ENCODE results near the gene PLLP. TPM values are rescaled to one million over a fixed set of nuclear protein-coding genes. Genes with fewer than 3 reads are reported as not detected.

PLLP gene
- polyA plus RNA-seq, 1 experiment, result 0.02 TPM

- H3K27me3 ChIP-seq (ENCODE audit: control insufficient read depth, insufficient read depth, low read length), result no peaks in the 10 kb centered on the region
- H3K4me3 ChIP-seq (ENCODE audit: low read depth, low read length), result no peak overlapping the region
- H3K36me3 ChIP-seq (ENCODE audit: control insufficient read depth, insufficient read depth, low read length), result no peaks in the 10 kb centered on the region
- no peak for DNase-seq (ENCODE audit: low read depth)
- ChIA-PET POLR2A (no interaction called here), CTCF (interaction anchor here (1.2 to 1.8 kb wide), 2 partner anchors 154 to 171 kb away, joined by 4 to 5 read pairs; no protein-coding TSS in a partner anchor)
- TF ChIP-seq, protein P1, sequence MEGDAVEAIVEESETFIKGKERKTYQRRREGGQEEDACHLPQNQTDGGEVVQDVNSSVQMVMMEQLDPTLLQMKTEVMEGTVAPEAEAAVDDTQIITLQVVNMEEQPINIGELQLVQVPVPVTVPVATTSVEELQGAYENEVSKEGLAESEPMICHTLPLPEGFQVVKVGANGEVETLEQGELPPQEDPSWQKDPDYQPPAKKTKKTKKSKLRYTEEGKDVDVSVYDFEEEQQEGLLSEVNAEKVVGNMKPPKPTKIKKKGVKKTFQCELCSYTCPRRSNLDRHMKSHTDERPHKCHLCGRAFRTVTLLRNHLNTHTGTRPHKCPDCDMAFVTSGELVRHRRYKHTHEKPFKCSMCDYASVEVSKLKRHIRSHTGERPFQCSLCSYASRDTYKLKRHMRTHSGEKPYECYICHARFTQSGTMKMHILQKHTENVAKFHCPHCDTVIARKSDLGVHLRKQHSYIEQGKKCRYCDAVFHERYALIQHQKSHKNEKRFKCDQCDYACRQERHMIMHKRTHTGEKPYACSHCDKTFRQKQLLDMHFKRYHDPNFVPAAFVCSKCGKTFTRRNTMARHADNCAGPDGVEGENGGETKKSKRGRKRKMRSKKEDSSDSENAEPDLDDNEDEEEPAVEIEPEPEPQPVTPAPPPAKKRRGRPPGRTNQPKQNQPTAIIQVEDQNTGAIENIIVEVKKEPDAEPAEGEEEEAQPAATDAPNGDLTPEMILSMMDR (IDR thresholded peaks at IDR 0.05; ENCODE audit: insufficient read depth, low read depth, low read length), result no peak
These were observed 21.5 kb downstream of the PLLP start for GRCh38 chr16:57262841-57263540.

DNA sequence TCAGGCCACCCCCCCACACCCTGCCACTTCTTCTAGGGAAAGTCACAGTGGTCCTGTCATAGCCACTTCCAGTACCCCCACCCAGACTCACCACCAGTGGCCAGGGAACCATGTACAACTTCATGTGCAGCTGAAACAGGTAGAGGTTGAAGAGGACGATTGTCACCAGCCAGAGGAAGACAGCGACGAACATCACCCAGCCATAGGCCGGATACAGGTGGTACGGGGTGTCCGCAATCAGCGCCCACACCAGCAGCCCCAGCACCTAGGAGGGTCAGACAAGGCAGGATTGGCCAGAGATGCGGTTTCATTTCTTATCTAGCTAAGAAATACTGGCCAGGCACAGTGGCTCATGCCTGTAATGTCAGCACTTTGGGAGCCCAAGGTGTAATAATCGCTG, 22.7 kb downstream of the PLLP start:
- Histone ChIP-seq H3K36me3 (ENCODE audit: control insufficient read depth, insufficient read depth, low read length) (no peaks in the 10 kb centered on the region), H3K4me3 (ENCODE audit: low read depth, low read length) (no peak overlapping the region), H3K27me3 (ENCODE audit: control insufficient read depth, insufficient read depth, low read length) (no peaks in the 10 kb centered on the region)
- TF ChIP-seq, protein P1 (IDR thresholded peaks at IDR 0.05; ENCODE audit: insufficient read depth, low read depth, low read length), result no peak
- CTCF ChIA-PET, result interaction anchor here (0.6 kb wide), 1 partner anchor 232 kb away, joined by 3 read pairs; no protein-coding TSS in a partner anchor
- no peak for DNase-seq (ENCODE audit: low read depth)
- POLR2A ChIA-PET, result no interaction called here

DNA sequence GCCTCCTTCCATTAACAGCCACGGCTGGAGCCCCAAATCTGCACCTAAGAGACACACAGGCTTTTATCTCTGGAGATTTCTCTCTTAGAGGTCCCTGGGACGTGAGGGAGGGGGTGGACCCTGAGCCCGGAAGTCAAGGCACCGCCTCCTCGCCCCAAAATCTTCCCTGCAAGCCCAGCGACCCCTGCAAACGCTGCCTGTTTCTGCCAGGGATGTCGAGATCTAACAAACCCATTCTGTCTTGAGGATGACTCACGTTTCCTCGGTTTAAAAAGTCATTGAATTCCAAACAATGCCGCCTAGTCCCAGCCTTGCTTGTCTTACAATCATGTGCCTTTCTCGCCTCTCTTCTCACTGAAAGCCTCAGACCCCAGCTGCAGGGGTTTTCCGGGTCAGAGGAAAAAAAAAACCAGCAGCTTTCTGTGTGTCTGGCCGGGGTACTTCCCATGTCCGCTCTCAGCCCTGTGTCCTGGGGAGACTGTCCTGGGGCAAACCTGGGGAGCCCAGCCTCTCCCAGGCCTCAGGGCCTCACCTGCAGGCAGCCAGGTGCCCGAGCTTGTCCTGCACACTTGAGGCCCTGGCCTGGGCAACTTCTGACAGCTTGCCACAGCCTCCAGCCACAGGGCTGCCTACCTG, 24.1 kb downstream of the PLLP start:
- Histone ChIP-seq H3K4me3 (ENCODE audit: low read depth, low read length) (no peak overlapping the region), H3K27me3 (ENCODE audit: control insufficient read depth, insufficient read depth, low read length) (no peaks in the 10 kb centered on the region), H3K36me3 (ENCODE audit: control insufficient read depth, insufficient read depth, low read length) (no peaks in the 10 kb centered on the region)
- DNase-seq (ENCODE audit: low read depth), result peak; percentile 15
- CTCF ChIA-PET, result interaction anchor here (1.3 kb wide), 1 partner anchor 176 kb away, joined by 3 read pairs; no protein-coding TSS in a partner anchor
- POLR2A ChIA-PET, result no interaction called here
- TF ChIP-seq, protein P1 (IDR thresholded peaks at IDR 0.05; ENCODE audit: insufficient read depth, low read depth, low read length), result no peak

DNA sequence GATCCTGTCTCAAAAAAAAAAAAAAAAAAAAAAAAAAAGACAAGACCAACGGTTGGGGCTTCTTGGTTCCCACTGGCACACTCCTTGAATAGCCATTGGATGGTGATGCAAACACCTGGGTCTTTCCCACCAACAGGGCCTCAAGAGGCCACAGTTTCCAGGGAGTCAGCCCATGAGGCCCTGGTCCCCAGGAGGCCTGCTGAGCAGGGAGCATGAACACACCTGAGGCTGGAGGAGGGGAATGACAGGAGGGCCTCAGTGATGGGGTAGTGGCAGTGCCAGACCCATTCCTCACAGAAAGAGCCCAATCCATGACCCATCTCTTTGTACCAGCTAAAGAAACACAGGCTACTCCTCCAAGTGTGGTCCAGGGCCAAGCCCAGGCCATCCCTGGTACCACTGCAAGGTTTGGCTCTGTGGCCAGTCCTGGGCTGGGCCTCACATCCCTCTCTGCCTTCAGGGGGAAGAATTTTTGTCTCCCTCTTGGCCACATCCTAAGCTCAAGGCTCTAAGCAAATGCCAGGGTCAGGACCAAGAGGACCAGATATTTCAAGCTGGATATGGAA, 25.5 kb downstream of the PLLP start:
- peaks cover 2% of the 10 kb centered on the region; the same call in 1 of the 2 replicates for H3K36me3 ChIP-seq (ENCODE audit: control insufficient read depth, insufficient read depth, low read length)
- POLR2A ChIA-PET, result no interaction called here
- TF ChIP-seq, protein P1 (IDR thresholded peaks at IDR 0.05; ENCODE audit: insufficient read depth, low read depth, low read length), result no peak
- CTCF ChIA-PET, result no interaction called here
- no peak for DNase-seq (ENCODE audit: low read depth)
- H3K27me3 ChIP-seq (ENCODE audit: control insufficient read depth, insufficient read depth, low read length), result no peaks in the 10 kb centered on the region
- H3K4me3 ChIP-seq (ENCODE audit: low read depth, low read length), result no peak overlapping the region

DNA sequence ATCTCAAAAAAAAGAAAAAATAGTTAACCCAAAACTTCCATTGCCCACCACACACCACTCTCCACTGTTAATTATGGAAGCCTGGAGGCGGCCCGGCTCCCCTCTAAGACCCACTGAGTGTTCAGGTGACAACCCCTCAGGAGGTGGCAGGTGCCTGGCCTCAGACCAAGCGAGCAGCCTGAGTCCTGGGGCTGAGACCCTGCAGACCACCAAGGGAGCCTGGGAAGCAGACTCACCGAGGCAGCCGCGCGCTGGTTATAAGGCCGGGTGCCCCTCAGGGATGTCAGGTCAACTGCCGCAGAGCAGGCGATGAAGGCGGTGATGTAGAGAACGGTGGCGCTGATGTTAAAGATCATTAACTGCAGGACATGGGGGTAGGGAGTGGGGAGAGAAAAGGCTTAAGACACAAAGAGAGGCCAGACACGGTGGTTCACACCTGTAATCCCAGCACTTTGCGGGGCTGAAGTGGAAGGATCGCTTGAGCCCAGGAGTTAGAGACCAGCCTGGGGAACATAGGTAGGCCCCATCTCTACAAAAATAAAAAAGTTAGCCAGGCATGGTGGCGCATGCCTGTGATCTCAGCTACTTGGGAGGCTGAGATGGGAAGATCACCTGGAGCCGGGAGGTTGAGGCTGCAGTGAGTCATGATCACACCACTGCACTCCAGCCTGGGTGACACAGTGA, 26.1 kb downstream of the PLLP start:
- POLR2A ChIA-PET, result no interaction called here
- Histone ChIP-seq H3K4me3 (ENCODE audit: low read depth, low read length) (no peak overlapping the region), H3K36me3 (ENCODE audit: control insufficient read depth, insufficient read depth, low read length) (peaks cover 2% of the 10 kb centered on the region; the same call in 1 of the 2 replicates), H3K27me3 (ENCODE audit: control insufficient read depth, insufficient read depth, low read length) (no peaks in the 10 kb centered on the region)
- DNase-seq (ENCODE audit: low read depth), result no peak
- TF ChIP-seq, protein P1 (IDR thresholded peaks at IDR 0.05; ENCODE audit: insufficient read depth, low read depth, low read length), result no peak
- CTCF ChIA-PET, result no interaction called here

All from BJ (cell line).